WTC11 (cell line): ENCODE measurements around the gene ENGASE.

Source experiments
- CTCF ChIP-seq: fragments of 200-600 bp; IDR thresholded peaks from 2 replicates; pipeline ENCODE4 v1.8.0; 2022; ENCODE audit warnings: antibody characterized with exemption
- KAT7 ChIP-seq: sonication (generic); formaldehyde crosslinking; IDR thresholded peaks from 2 replicates; pipeline ENCODE4 v1.8.1; 2023; ENCODE audit warnings: missing genetic modification reagents, mild to moderate bottlenecking, borderline replicate concordance
- USF1 ChIP-seq: sonication (generic); formaldehyde crosslinking; IDR thresholded peaks from 2 replicates; pipeline ENCODE4 v1.8.0; 2022; ENCODE audit warnings: mild to moderate bottlenecking, missing genetic modification reagents
- USF2 ChIP-seq: sonication (generic); formaldehyde crosslinking; IDR thresholded peaks from 2 replicates; pipeline ENCODE4 v1.8.1; 2023; ENCODE audit warnings: mild to moderate bottlenecking, missing genetic modification reagents, moderate library complexity

GRCh38 chr17:79051306-79051705 lies 23.3 kb upstream of the ENGASE start:
- TF ChIP-seq USF2, result no peak
- TF ChIP-seq CTCF, result no peak
- no peak for TF ChIP-seq KAT7 (CRISPR knock-in tag)
- TF ChIP-seq USF1 (CRISPR knock-in tag), result no peak
